GM21390 (cell line): ENCODE measurements around the gene NRM.
"Not testable (repeated sequence)": the region's sequence is repeated elsewhere in the genome, so short reads cannot be mapped to it uniquely, and the experiment has no call there.

Source experiments
- ATAC-seq: cut with Tn5 transposase; IDR thresholded peaks from one replicate; pipeline ENCODE4 v1.9.1; 2021; ENCODE audit not compliant: unreplicated experiment

The NRM gene

GRCh38 chr6:30720738-30721197 lies 30.0 kb upstream of the NRM start:
- ATAC-seq = no peak

- peak; percentile 33 for ATAC-seq
These were observed 29.3 kb upstream of the NRM start, which contains the start of gene TUBB for GRCh38 chr6:30719791-30720737. Gene TUBB, plus strand, starts transcription at chr6:30720352. Its CDS starts 155 bp downstream, at chr6:30720507.

GRCh38 chr6:30719356-30719755 lies 28.6 kb upstream of the NRM start:
- no peak for ATAC-seq

DNA sequence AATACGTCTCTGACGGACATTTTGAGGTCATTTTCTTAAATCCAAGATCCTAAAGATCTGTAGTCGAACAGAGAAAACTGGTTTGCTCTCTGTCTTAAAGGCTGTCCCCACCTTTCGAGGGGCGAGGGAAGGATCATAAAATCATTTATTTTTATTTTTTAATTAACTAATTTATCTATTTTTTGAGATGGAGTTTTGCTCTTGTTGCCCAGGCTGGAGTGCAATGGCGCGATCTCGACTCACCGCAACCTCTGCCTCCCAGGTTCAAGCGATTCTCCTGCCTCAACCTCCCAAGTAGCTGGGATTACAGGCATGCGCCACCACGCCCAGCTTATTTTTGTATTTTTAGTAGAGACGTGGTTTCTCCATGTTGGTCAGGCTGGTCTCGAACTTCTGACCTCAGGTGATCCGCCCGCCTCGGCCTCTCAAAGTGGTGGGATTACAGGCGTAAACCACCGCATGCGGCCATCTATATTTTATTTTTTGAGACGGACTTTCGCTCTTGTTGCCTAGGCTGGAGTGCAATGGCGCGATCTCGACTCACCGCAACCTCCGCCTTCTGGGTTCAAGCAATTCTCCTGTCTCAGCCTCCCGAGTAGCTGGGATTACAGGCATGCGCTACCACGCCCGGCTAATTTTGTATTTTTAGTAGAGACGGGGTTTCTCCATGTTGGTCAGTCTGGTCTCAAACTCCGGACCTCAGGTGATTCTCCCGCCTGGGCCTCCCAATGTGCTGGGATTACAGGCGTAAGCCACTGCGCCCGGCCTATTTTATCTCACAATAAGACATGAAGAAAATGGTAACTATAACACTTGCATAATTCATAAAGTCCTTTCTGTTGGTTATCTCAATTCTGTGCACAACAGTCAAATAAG lies 27.3 kb upstream of the NRM start:
- ATAC-seq = not testable (repeated sequence)

GRCh38 chr6:30717129-30717844 lies 26.5 kb upstream of the NRM start, which contains the start of gene MDC1:
Gene MDC1, minus strand, starts transcription at chr6:30717281. Its CDS starts 2,106 bp downstream, at chr6:30715175.
- ATAC-seq = peak; percentile 69

DNA sequence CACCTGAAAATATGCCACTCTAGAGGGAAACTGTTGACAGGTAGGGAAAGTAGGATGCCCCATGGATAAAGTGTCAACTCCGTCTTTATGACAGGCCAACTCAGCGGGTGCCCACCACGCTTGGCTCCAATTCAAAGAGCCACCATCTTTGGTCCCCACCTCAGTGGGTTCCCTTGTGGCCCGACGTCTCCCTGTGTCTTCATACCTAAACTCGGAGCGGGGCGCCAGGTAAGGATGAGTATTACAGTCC lies 26.0 kb upstream of the NRM start:
- no peak for ATAC-seq

GRCh38 chr6:30714263-30714662 lies 23.5 kb upstream of the NRM start:
- ATAC-seq = no peak

DNA sequence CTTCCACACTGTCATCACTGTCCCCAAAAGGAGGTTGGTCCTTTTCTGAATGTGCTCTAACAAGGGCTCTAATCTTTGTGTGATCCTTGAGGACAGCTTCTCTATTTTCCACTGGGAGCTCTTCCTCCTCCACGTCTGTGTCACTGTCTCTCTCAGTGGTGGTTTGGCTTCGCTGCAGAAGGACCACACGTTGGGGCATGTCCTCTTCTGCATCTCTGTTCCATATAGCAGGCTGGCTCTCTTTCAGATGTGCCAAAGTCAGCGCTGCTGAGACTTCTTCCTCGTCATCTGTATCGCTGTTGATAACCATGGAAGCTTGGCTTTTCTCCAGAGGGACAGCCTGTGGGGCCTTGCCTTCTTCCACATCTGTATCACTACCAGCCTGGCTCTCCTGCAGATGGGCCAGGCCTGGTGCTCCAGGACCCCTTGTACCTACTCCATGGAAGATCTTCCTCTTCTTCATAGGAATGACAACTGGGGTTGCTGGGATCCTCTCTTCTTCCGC lies 21.7 kb upstream of the NRM start:
- ATAC-seq = no peak

GRCh38 chr6:30711758-30712380 lies 21.1 kb upstream of the NRM start:
- no peak for ATAC-seq

DNA sequence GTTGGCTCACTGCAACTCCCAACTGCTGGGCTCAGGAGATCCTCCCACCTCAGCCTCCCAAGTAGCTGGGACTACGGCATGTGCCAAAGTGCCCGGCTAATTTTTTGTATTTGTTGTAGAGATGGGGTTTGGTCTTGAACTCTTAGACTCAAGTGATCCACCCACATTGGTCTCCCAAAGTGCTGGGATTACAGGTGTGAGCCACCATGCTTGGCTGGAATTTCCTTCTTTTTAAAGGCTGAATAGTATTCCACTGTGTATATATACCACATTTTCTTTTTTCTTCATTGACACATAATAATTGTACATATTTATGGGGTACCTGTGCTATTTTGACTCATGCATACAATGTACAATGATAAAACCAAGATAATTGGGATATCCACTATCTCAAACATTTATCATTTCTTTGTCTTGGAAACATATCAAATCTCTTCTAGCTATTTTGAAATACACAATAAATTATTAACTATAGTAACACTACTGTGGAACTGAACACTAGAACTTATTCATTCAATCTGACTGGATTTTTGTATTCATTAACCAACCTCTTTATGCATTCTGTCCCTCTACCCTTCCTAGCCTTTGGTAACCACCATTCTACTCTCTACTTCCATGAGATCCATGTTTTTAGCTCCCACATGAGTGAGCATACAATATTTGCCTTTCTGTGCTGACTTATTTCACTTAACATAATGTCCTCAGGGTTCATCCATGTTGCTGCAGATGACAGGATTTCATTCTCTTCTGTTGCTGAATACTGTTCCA lies 18.5 kb upstream of the NRM start:
- ATAC-seq = no peak

- no peak for ATAC-seq
These were observed 16.6 kb upstream of the NRM start for GRCh38 chr6:30707281-30707850.

DNA sequence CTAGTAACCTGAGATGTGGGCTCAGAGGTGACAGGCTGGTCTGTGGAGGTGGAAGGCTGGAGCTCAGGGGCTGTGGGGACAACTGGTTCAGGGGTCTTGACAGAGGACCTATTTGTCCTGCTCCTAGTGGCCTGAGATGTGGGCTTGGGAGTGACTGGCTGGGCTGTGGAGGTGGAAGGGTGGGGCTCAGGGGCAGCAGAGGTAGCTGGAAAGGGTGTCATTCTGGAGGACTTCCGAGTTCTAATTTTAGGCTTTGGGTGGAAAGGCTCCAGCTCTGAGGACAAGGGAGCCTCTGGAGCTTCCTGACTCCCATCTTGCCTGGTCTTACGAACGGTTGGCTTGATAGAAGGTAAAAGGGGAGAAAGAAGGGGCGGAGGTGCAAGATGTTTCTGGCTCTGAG lies 14.8 kb upstream of the NRM start:
- no peak for ATAC-seq

DNA sequence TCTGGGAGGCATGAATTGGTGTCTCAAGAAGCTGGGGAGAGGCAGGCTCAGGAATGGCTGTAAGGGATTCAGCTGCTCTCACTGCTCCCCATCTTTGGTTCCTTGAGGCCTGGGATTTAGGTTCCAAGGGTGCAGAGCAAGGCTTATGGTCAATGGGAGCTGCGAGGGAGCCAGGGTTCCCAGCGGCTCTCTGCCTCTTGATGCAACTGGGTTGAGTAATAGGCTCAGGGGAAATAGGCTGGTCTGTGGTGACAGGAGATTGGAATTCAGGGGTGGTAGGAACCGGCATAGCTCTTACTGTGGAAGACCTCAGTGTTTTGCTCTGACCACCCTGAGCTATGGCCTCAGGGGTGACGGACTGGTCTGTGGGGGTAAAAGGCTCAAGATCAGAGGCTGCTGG lies 13.0 kb upstream of the NRM start:
- no peak for ATAC-seq

GRCh38 chr6:30703011-30703410 lies 12.2 kb upstream of the NRM start:
- ATAC-seq = no peak

DNA sequence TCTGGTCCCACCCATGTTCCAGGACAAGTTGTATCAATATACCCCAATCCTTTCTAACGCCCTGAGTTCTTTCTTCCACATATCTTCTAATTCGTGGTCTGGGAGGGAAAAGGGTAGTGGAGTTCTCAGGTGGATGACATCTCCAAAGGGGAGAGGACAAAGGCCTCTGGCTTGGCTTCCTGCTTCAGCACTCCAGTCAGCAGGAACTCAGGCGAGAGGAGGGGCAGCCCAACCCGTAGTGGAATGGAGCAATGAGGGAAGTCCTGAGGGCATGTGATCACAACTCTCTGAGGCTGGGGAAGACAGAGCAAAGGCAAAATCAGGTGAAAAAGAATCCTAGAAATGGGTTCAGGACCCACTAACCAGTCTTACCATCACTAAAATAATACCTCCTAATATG lies 9.6 kb upstream of the NRM start:
- no peak for ATAC-seq

GRCh38 chr6:30696432-30696831 lies 5.6 kb upstream of the NRM start:
- no peak for ATAC-seq

- ATAC-seq = no peak
These were observed 544 bp upstream of the NRM start for GRCh38 chr6:30691208-30691847.

GRCh38 chr6:30689985-30690384 lies 799 bp downstream of the NRM start:
- no peak for ATAC-seq
